ENCODE measurements around the gene SLC1A6.

DNA sequence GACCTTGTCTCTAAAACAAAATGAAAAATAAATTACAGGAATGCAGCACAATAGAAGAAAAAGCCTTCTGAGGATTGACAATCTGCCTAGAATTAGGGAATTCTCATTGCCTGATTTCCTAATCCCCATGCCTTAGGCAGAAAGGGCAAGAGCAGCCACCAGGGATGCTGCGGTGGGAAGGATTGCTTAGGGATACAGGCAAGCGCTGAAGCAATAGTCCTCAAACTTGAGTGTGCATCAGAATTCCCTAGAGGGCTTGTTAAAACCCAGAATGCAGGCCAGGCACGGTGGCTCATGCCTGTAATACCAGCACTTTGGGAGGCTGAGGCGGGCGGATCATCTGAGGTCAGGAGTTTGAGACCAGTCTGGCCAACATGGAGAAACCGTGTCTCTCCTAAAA, 39.4 kb downstream of the SLC1A6 start:
- TF ChIP-seq, protein P1, sequence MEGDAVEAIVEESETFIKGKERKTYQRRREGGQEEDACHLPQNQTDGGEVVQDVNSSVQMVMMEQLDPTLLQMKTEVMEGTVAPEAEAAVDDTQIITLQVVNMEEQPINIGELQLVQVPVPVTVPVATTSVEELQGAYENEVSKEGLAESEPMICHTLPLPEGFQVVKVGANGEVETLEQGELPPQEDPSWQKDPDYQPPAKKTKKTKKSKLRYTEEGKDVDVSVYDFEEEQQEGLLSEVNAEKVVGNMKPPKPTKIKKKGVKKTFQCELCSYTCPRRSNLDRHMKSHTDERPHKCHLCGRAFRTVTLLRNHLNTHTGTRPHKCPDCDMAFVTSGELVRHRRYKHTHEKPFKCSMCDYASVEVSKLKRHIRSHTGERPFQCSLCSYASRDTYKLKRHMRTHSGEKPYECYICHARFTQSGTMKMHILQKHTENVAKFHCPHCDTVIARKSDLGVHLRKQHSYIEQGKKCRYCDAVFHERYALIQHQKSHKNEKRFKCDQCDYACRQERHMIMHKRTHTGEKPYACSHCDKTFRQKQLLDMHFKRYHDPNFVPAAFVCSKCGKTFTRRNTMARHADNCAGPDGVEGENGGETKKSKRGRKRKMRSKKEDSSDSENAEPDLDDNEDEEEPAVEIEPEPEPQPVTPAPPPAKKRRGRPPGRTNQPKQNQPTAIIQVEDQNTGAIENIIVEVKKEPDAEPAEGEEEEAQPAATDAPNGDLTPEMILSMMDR (IDR thresholded peaks at IDR 0.05 in 4 of 5, conservative IDR thresholded peaks at IDR 0.05 in 1 of 5), result no peak
- TF ChIP-seq POLR2A (IDR thresholded peaks at IDR 0.05), result no peak
